Brain microvascular endothelial cell (primary cell): ENCODE data around the gene PLS3.

ENCODE experiments used
- DNase-seq: peaks from one replicate; pipeline ENCODE4 v3.0.0-alpha.2; 2020
- H3K27ac ChIP-seq: fragments of 250-450 bp; sonication (Bioruptor Pico); 2 replicates; pipeline ENCODE4 v1.5.1; 2020; ENCODE audit warnings: mild to moderate bottlenecking, moderate library complexity
- H3K27me3 ChIP-seq: fragments of 250-450 bp; sonication (Bioruptor Pico); replicated peaks from 2 replicates; pipeline ENCODE4 v1.5.1; 2020; ENCODE audit warnings: mild to moderate bottlenecking
- H3K36me3 ChIP-seq: fragments of 250-450 bp; sonication (Bioruptor Pico); replicated peaks from 2 replicates; pipeline ENCODE4 v1.5.1; 2020; ENCODE audit warnings: mild to moderate bottlenecking
- H3K4me3 ChIP-seq: 2 replicates; pipeline ENCODE4 v1.5.1; 2011; ENCODE audit warnings: low read depth, mild to moderate bottlenecking, control low read depth, low read length, moderate library complexity
- in situ Hi-C: cut with HindIII; loops from 2 replicates; pipeline ENCODE4 v1.10.0; 2017; ENCODE audit warnings: low sequenced_read_pairs, low pct_ligation_motif_present
- TF ChIP-seq, protein P1 (sequence below): IDR thresholded peaks from 2 replicates; pipeline ENCODE4 v1.5.1; 2011; ENCODE audit warnings: low read depth, mild to moderate bottlenecking, moderate library complexity, low read length, control low read depth, inconsistent platforms; ENCODE audit errors: missing control alignments

Gene PLS3

DNA sequence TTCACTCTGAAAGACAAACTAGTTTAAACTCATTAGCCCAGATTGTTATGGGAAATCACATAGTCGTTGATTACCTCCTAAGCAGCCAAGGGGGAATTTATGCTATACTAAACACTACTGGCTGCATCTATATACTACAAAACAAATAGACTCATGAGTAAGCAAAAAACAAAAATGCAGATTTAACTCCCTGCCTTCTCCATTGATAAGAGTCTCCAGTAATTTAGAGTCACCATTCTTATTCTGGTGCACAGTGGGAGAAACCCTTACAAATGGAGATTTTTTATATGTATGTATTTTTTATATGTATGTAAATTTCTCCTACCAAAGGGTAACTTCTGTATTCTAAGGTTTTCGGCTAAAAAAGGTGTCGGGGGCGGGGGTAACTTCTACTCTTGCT, 126.6 kb downstream of the PLS3 start:
- TF ChIP-seq, protein P1, sequence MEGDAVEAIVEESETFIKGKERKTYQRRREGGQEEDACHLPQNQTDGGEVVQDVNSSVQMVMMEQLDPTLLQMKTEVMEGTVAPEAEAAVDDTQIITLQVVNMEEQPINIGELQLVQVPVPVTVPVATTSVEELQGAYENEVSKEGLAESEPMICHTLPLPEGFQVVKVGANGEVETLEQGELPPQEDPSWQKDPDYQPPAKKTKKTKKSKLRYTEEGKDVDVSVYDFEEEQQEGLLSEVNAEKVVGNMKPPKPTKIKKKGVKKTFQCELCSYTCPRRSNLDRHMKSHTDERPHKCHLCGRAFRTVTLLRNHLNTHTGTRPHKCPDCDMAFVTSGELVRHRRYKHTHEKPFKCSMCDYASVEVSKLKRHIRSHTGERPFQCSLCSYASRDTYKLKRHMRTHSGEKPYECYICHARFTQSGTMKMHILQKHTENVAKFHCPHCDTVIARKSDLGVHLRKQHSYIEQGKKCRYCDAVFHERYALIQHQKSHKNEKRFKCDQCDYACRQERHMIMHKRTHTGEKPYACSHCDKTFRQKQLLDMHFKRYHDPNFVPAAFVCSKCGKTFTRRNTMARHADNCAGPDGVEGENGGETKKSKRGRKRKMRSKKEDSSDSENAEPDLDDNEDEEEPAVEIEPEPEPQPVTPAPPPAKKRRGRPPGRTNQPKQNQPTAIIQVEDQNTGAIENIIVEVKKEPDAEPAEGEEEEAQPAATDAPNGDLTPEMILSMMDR: no peak
- Histone ChIP-seq H3K27me3 (no peaks in the 10 kb centered on the region), H3K4me3 (no peak overlapping the region), H3K27ac (no peak overlapping the region), H3K36me3 (no peaks in the 10 kb centered on the region)
- in situ Hi-C loops: no loop called here
- DNase-seq: no peak

- in situ Hi-C loops: no loop called here
- no peaks in the 10 kb centered on the region for H3K36me3 ChIP-seq
- peak overlapping the region; percentile 84 for H3K27ac ChIP-seq
- no peak overlapping the region for H3K4me3 ChIP-seq
- TF ChIP-seq, protein P1: no peak
- DNase-seq: peak; percentile 13
- peaks cover 5% of the 10 kb centered on the region for H3K27me3 ChIP-seq
Measured at GRCh38 chrX:115689931-115690330, 129.0 kb downstream of the PLS3 start.

- Histone ChIP-seq H3K27me3 (peaks cover 8% of the 10 kb centered on the region), H3K36me3 (no peaks in the 10 kb centered on the region), H3K4me3 (no peak overlapping the region), H3K27ac (peak overlapping the region; percentile 84)
- TF ChIP-seq, protein P1: peak; percentile 84
- in situ Hi-C loops: no loop called here
- peak; percentile 85 for DNase-seq
Measured at GRCh38 chrX:115690511-115691216, 129.7 kb downstream of the PLS3 start.

DNA sequence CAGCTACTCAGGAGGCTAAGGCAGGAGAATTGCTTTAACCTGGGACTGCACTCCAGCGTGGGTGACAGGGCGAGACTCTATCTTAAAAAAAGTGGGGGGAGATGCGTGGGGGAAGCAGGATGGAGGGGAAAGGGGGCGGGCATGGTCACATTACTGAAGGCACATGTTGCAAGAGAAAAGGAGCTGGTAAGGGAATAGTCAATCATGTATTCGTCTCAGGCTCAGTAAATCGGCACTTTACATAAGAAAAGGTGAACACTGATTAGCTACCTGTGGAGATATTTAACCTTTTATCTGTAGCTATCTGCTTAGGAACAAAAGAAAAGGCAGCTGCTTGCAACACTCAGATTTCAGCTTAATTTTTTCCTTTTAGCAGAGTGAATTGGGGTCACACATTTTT, 132.5 kb downstream of the PLS3 start:
- DNase-seq: no peak
- H3K27ac ChIP-seq: no peak overlapping the region
- in situ Hi-C loops: no loop called here
- TF ChIP-seq, protein P1: no peak
- H3K4me3 ChIP-seq: no peak overlapping the region
- peaks cover 9% of the 10 kb centered on the region for H3K27me3 ChIP-seq
- no peaks in the 10 kb centered on the region for H3K36me3 ChIP-seq

DNA sequence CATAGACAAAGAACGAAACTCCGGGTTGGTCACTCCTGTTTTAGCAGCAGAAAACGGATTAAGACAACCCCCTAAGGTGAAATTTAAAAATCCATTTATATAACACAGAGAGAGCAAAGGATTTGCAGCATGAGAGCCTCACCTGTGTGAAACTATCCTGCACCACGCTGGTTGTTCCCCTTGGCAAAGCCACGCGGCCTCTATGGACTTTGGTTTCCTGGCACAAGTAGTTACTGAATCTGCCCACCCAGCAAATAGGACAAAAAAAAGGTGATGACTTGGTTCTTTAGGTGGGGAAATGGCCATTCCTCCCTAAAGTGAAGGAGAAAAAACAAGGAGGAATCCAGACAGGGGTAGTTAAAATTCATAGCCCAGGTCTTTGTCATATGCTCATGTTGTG, 133.1 kb downstream of the PLS3 start:
- TF ChIP-seq, protein P1: no peak
- in situ Hi-C loops: no loop called here
- no peaks in the 10 kb centered on the region for H3K36me3 ChIP-seq
- no peak overlapping the region for H3K27ac ChIP-seq
- DNase-seq: no peak
- no peak overlapping the region for H3K4me3 ChIP-seq
- peaks cover 9% of the 10 kb centered on the region for H3K27me3 ChIP-seq

GRCh38 chrX:115696039-115696438, 135.1 kb downstream of the PLS3 start:
- Histone ChIP-seq H3K36me3 (no peaks in the 10 kb centered on the region), H3K27ac (no peak overlapping the region), H3K4me3 (no peak overlapping the region), H3K27me3 (peaks cover 9% of the 10 kb centered on the region)
- in situ Hi-C loops: no loop called here
- DNase-seq: no peak
- TF ChIP-seq, protein P1: no peak
